Gastrocnemius medialis (tissue), 4 donors: ENCODE data around the gene MAP6D1. TPM values are rescaled to one million over a fixed set of nuclear protein-coding genes. Genes with fewer than 3 reads are reported as not detected.

ENCODE experiments used
- ATAC-seq, 2 donors: fragments of 150-250 bp; one replicate each; pipeline ENCODE4 v1.9.1; 2016
- DNase-seq, 2 donors: peaks; one replicate each; pipeline ENCODE4 v3.0.0-alpha.2; 2019
- H3K27ac ChIP-seq, 4 donors: fragments of 200-600 bp; sonication (generic); 1 replicate in 1 of 4; 2 replicates in 3 of 4; pipeline ENCODE4 v1.5.1; 2016 to 2018; ENCODE audit warnings: mild to moderate bottlenecking in 2 of 4, moderate library complexity in 1 of 4
- H3K27me3 ChIP-seq, 3 donors: fragments of 200-600 bp; sonication (generic) in 2 of 3; 1 replicate in 1 of 3; 2 replicates in 2 of 3; pipeline versions ENCODE4 v1.5.1 to v1.6.0; 2016 to 2019; ENCODE audit warnings: mild to moderate bottlenecking in 1 of 3, moderate library complexity in 1 of 3
- H3K36me3 ChIP-seq, 2 donors: fragments of 200-600 bp; sonication (generic) in 1 of 2; one replicate each; pipeline ENCODE4 v1.5.1; 2017 to 2018
- H3K4me1 ChIP-seq, 2 donors: fragments of 200-600 bp; sonication (generic) in 1 of 2; one replicate each; pipeline ENCODE4 v1.5.1; 2016 to 2017; ENCODE audit warnings: mild to moderate bottlenecking in 2 of 2
- H3K4me3 ChIP-seq, 4 donors: fragments of 200-600 bp; sonication (generic) in 3 of 4; 1 replicate in 1 of 4; 2 replicates in 3 of 4; pipeline ENCODE4 v1.5.1; 2016 to 2019; ENCODE audit warnings: mild to moderate bottlenecking in 2 of 4
- H3K9me3 ChIP-seq, 3 donors: fragments of 200-600 bp; sonication (generic) in 2 of 3; 1 replicate in 1 of 3; 2 replicates in 2 of 3; pipeline ENCODE4 v1.5.1; 2016 to 2019
- POLR2A ChIP-seq, 2 donors: fragments of 450-650 bp; IDR thresholded peaks; one replicate each; pipeline ENCODE4 v1.6.1; 2017; ENCODE audit warnings: antibody characterized with exemption in 2 of 2, mild to moderate bottlenecking in 2 of 2, moderate library complexity in 2 of 2
- in situ Hi-C, 4 donors: fragments of 200-750 bp; cut with MboI; loops; one replicate each; pipeline versions ENCODE4 v1.15.0 to v1.8.0; 2017; ENCODE audit warnings: low sequenced_read_pairs in 4 of 4
- intact Hi-C: fragments of 100-400 bp; cut with DNase I; formaldehyde crosslinking; loops from one replicate; pipeline ENCODE4 v1.15.1; 2023; ENCODE audit warnings: low total_unique reads
- total RNA-seq, 4 donors: library from RNA; depleted of rRNA; stranded (reverse); fragments of >200 nt; gene quantifications; one replicate each; pipeline versions ENCODE4 v1.1.0 to v1.2.3, GENCODE V29; 2016
- TF ChIP-seq, protein P1 (sequence below), 5 experiments: fragments of 450-650 bp in 3 of 5; fragments of 200-600 bp in 2 of 5; sonication (generic) in 2 of 5; IDR thresholded peaks in 4 of 5; conservative IDR thresholded peaks in 1 of 5; 1 replicate in 4 of 5; 2 replicates in 1 of 5; pipeline ENCODE4 v1.5.1; 2016 to 2019; ENCODE audit warnings: antibody characterized with exemption in 5 of 5, mild to moderate bottlenecking in 3 of 5, moderate library complexity in 3 of 5

The MAP6D1 gene
- total RNA-seq, 4 donors from 2014 or later: 2.5 to 13.8 (median 9.7) TPM

DNA sequence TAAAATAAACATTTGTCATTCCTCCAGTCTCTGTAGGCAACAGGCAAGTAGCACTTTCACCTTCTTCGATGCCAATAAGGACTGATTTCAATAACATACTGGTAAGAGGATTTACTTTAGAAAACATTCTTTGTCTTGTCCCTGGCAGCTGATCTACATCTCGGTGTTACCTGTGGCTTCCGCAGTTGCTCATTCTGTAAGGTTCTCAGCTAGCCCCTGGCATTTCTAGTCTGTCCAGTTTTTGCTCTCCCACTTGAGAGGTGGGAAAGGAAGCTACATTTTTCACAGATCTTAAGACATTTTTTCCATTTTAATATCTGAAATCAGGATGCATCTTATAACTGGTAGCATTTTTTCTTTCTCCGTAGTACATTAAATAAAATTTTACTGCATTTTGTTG is 19.7 kb upstream of the MAP6D1 start:
- intact Hi-C loops: no loop called here
- H3K4me3 ChIP-seq: no peak overlapping the region
- H3K4me1 ChIP-seq: peaks cover 0 to 6% of the 10 kb centered on the region in 2 donors
- H3K9me3 ChIP-seq: no peaks in the 10 kb centered on the region
- DNase-seq (no peak), ATAC-seq (no peak)
- H3K27ac ChIP-seq: no peak overlapping the region
- no peaks in the 10 kb centered on the region for H3K27me3 ChIP-seq
- H3K36me3 ChIP-seq: peaks cover 0 to 66% of the 10 kb centered on the region in 2 donors
- in situ Hi-C loops: no loop called here
- TF ChIP-seq, protein P1, sequence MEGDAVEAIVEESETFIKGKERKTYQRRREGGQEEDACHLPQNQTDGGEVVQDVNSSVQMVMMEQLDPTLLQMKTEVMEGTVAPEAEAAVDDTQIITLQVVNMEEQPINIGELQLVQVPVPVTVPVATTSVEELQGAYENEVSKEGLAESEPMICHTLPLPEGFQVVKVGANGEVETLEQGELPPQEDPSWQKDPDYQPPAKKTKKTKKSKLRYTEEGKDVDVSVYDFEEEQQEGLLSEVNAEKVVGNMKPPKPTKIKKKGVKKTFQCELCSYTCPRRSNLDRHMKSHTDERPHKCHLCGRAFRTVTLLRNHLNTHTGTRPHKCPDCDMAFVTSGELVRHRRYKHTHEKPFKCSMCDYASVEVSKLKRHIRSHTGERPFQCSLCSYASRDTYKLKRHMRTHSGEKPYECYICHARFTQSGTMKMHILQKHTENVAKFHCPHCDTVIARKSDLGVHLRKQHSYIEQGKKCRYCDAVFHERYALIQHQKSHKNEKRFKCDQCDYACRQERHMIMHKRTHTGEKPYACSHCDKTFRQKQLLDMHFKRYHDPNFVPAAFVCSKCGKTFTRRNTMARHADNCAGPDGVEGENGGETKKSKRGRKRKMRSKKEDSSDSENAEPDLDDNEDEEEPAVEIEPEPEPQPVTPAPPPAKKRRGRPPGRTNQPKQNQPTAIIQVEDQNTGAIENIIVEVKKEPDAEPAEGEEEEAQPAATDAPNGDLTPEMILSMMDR (IDR thresholded peaks at IDR 0.05 in 4 of 5, conservative IDR thresholded peaks at IDR 0.05 in 1 of 5): no peak
- no peak for TF ChIP-seq POLR2A (IDR thresholded peaks at IDR 0.05)

DNA sequence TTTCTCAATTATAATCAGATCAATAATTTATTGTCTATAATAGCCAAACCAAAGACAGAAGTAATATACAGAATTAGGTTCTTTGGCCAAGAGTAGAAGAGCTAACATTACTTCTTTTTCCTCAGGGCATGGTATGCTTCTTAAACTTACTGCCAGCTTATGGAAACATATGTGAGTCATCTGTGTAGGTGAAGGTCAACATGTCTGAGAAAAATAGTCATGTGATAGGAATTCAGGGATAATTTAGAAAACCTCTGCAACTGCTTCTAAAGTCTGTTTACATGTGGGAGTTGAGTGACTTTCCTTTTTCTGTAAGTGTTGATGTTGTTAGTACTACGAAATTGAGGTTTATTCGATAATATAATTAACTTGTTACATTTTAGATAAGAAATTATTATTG is 19.2 kb upstream of the MAP6D1 start:
- in situ Hi-C loops: no loop called here
- Histone ChIP-seq H3K27me3 (no peaks in the 10 kb centered on the region), H3K4me1 (peaks cover 0 to 6% of the 10 kb centered on the region in 2 donors), H3K27ac (no peak overlapping the region), H3K4me3 (no peak overlapping the region), H3K36me3 (peaks cover 0 to 70% of the 10 kb centered on the region in 2 donors), H3K9me3 (no peaks in the 10 kb centered on the region)
- TF ChIP-seq POLR2A (IDR thresholded peaks at IDR 0.05): no peak
- TF ChIP-seq, protein P1 (IDR thresholded peaks at IDR 0.05 in 4 of 5, conservative IDR thresholded peaks at IDR 0.05 in 1 of 5): no peak
- ATAC-seq: no peak
- intact Hi-C loops: no loop called here
- no peak for DNase-seq

DNA sequence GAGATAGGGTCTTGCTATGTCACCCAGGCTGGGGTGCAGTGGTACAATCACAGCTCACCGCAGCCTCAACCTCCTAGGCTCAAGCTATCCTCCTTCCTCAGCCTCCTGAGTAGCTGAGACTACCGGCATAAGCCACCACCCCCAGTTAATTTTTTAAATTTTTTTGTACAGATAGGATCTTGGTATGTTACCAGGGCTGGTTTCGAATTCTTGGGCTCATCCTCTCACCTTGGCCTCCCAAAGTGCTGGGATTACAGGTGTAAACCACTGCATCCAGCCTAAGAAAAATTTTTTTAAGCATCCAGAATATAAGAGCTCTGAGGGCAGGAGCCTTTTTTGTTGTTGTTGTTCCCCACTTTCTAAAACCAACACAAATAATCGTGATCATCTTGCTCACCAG is 14.4 kb upstream of the MAP6D1 start:
- intact Hi-C loops: no loop called here
- no peak for TF ChIP-seq POLR2A (IDR thresholded peaks at IDR 0.05)
- TF ChIP-seq, protein P1 (IDR thresholded peaks at IDR 0.05 in 4 of 5, conservative IDR thresholded peaks at IDR 0.05 in 1 of 5): no peak
- H3K4me3 ChIP-seq: no peak overlapping the region
- H3K27me3 ChIP-seq: no peaks in the 10 kb centered on the region
- H3K36me3 ChIP-seq: peaks cover 0 to 61% of the 10 kb centered on the region in 2 donors
- peaks cover 0 to 6% of the 10 kb centered on the region in 2 donors for H3K4me1 ChIP-seq
- no peak for ATAC-seq
- no peak for DNase-seq
- no peaks in the 10 kb centered on the region for H3K9me3 ChIP-seq
- H3K27ac ChIP-seq: no peak overlapping the region
- in situ Hi-C loops: no loop called here

DNA sequence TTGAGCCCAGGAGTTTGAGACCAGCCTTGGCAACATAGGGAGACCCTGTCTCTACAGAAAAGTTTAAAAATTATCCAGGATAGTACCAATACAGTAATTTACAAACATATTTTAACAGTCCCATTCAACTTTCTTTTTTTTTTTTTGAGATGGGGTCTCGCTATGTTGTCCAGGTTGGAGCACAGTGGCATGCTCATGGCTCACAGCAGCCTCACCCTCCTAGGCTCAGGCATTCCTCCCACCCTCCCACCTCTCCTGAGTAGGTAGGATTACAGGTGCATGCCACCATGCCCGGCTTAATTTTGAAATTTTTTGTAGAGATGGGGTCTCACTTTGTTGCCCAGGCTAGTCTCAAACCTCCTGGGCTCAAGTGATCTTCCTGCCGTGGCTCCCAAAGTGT is 12.5 kb upstream of the MAP6D1 start:
- intact Hi-C loops: no loop called here
- peaks cover 0 to 48% of the 10 kb centered on the region in 2 donors for H3K36me3 ChIP-seq
- H3K27ac ChIP-seq: no peak overlapping the region
- H3K4me3 ChIP-seq: no peak overlapping the region
- H3K27me3 ChIP-seq: no peaks in the 10 kb centered on the region
- peaks cover 0 to 6% of the 10 kb centered on the region in 2 donors for H3K4me1 ChIP-seq
- in situ Hi-C loops: no loop called here
- DNase-seq: no peak
- no peaks in the 10 kb centered on the region for H3K9me3 ChIP-seq
- no peak for ATAC-seq
- TF ChIP-seq POLR2A (IDR thresholded peaks at IDR 0.05): no peak
- TF ChIP-seq, protein P1 (IDR thresholded peaks at IDR 0.05 in 4 of 5, conservative IDR thresholded peaks at IDR 0.05 in 1 of 5): no peak

DNA sequence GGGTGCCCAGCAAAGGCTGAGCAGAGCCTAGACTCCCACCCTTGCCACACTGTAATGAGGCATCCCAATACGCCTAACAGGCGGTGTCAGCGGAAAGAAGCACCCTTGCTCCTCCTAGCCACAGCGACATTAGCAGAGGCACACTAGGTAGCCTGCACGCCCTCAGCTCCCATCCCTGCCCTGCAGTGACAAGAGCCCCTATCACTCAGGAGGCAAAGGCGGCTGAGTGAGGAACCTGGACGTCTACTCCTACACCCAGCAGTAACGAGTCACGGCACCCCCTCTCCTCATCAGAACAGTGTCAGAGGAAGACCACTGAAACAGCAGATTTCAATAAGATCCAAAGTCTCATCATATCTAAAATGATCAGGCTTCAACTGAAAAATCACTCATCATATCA is 12.0 kb upstream of the MAP6D1 start:
- in situ Hi-C loops: no loop called here
- Histone ChIP-seq H3K36me3 (peaks cover 0 to 50% of the 10 kb centered on the region in 2 donors), H3K27me3 (no peaks in the 10 kb centered on the region), H3K4me1 (peaks cover 0 to 6% of the 10 kb centered on the region in 2 donors), H3K27ac (no peak overlapping the region), H3K4me3 (no peak overlapping the region), H3K9me3 (no peaks in the 10 kb centered on the region)
- DNase-seq: no peak
- intact Hi-C loops: no loop called here
- no peak for ATAC-seq
- no peak for TF ChIP-seq POLR2A (IDR thresholded peaks at IDR 0.05)
- TF ChIP-seq, protein P1 (IDR thresholded peaks at IDR 0.05 in 4 of 5, conservative IDR thresholded peaks at IDR 0.05 in 1 of 5): no peak
